Measurements from ENCODE around the gene CHD6. TPM values are rescaled to one million over a fixed set of nuclear protein-coding genes. Genes with fewer than 3 reads are reported as not detected.

Gene CHD6
- total and polyA plus RNA-seq, 2 of the 13 experiments (the other 11 are each of a cell fraction or from before 2014, with no cell fraction given), result 14.4 to 52.0 TPM

DNA sequence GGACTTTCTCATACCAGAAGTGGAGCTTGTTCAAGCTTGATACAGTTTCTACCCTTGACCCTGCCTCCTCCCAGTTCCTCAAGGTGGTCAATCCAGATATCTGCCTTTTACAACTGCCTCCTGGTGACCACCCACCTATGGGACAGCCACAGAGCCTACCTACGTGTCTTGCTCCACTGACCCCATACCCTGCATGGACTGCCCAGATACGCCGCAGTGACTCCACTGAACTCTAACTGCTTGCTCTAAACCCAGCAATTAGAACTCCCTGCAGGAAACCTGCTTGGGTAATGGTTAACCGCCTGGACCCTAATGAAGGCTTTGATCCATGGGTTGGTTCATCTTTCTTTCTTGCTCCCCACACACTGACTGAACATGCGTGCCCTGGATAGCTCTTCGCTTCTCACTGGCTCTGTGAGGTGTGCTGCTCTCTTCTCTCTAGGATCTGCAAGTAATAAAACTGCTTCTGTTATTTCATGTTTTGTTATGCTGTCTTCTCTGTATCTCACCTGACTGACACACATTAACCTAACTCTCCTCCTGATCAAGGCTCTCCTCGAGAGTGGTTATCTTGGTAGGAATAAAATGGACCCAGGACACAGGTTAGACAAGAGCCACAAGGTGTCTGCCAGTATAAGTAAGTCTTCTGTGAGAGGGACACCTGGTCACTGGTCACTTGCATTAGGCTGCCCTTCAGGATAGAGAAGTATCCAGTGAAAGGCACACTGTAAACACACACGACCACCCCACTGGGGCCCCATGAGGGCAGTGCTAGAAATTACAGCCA, 79.2 kb downstream of the CHD6 start (continued):
- TF ChIP-seq ZNF672 (CRISPR knock-in tag; IDR thresholded peaks at IDR 0.05) (no peak), ZNF780A (CRISPR knock-in tag; IDR thresholded peaks at IDR 0.05) (no peak), FOXM1 (CRISPR knock-in tag; IDR thresholded peaks at IDR 0.05) (no peak), HDAC1 (CRISPR knock-in tag; IDR thresholded peaks at IDR 0.05) (peak; percentile 90), EHMT2 (IDR thresholded peaks at IDR 0.05; ENCODE audit: borderline replicate concordance, low read depth, low read length) (peak; percentile 69; the same call in 1 of the 2 replicates), ZNF749 (CRISPR knock-in tag; IDR thresholded peaks at IDR 0.05; ENCODE audit: borderline replicate concordance) (no peak), MTF2 (CRISPR knock-in tag; IDR thresholded peaks at IDR 0.05; ENCODE audit: borderline replicate concordance) (peak; percentile 52; the same call in 1 of the 2 replicates), THAP11 (CRISPR knock-in tag; IDR thresholded peaks at IDR 0.05) (no peak; the same call in 1 of the 2 replicates), POLR2AphosphoS2 (IDR thresholded peaks at IDR 0.05; ENCODE audit: low read depth, low read length) (no peak), ATF1 (CRISPR knock-in tag; IDR thresholded peaks at IDR 0.05) (0 out of 2 replicates have a peak, but pooled peaks have one; percentile 55), ZNF563 (CRISPR knock-in tag; IDR thresholded peaks at IDR 0.05) (no peak), CHD2 (IDR thresholded peaks at IDR 0.05; ENCODE audit: low read depth, low read length) (no peak), ZNF468 (CRISPR knock-in tag; IDR thresholded peaks at IDR 0.05) (no peak), MEF2D (CRISPR knock-in tag; IDR thresholded peaks at IDR 0.05) (peak; percentile 89), ZNF546 (CRISPR knock-in tag; conservative IDR thresholded peaks at IDR 0.05) (no peak), DNMT1 (CRISPR knock-in tag; IDR thresholded peaks at IDR 0.05) (no peak), ZFP62 (CRISPR knock-in tag; IDR thresholded peaks at IDR 0.05) (no peak), NFKB2 (CRISPR knock-in tag; IDR thresholded peaks at IDR 0.05; ENCODE audit: borderline replicate concordance) (no peak), NR2C2 (CRISPR knock-in tag; IDR thresholded peaks at IDR 0.05; ENCODE audit: borderline replicate concordance) (0 out of 2 replicates have a peak, but pooled peaks have one; percentile 22), HDAC2 (CRISPR knock-in tag; IDR thresholded peaks at IDR 0.05) (peak; percentile 92), ZNF615 (CRISPR knock-in tag; IDR thresholded peaks at IDR 0.05; ENCODE audit: borderline replicate concordance) (no peak), POLR2A (IDR thresholded peaks at IDR 0.05; ENCODE audit: insufficient read depth in 1 of 2, low read depth in 2 of 2, low read length in 2 of 2) (peak; percentile 71 to 81)
- TF ChIP-seq, protein P1, sequence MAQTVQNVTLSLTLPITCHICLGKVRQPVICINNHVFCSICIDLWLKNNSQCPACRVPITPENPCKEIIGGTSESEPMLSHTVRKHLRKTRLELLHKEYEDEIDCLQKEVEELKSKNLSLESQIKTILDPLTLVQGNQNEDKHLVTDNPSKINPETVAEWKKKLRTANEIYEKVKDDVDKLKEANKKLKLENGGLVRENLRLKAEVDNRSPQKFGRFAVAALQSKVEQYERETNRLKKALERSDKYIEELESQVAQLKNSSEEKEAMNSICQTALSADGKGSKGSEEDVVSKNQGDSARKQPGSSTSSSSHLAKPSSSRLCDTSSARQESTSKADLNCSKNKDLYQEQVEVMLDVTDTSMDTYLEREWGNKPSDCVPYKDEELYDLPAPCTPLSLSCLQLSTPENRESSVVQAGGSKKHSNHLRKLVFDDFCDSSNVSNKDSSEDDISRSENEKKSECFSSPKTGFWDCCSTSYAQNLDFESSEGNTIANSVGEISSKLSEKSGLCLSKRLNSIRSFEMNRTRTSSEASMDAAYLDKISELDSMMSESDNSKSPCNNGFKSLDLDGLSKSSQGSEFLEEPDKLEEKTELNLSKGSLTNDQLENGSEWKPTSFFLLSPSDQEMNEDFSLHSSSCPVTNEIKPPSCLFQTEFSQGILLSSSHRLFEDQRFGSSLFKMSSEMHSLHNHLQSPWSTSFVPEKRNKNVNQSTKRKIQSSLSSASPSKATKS (CRISPR knock-in tag; IDR thresholded peaks at IDR 0.05), result no peak
- TF ChIP-seq, protein P2, sequence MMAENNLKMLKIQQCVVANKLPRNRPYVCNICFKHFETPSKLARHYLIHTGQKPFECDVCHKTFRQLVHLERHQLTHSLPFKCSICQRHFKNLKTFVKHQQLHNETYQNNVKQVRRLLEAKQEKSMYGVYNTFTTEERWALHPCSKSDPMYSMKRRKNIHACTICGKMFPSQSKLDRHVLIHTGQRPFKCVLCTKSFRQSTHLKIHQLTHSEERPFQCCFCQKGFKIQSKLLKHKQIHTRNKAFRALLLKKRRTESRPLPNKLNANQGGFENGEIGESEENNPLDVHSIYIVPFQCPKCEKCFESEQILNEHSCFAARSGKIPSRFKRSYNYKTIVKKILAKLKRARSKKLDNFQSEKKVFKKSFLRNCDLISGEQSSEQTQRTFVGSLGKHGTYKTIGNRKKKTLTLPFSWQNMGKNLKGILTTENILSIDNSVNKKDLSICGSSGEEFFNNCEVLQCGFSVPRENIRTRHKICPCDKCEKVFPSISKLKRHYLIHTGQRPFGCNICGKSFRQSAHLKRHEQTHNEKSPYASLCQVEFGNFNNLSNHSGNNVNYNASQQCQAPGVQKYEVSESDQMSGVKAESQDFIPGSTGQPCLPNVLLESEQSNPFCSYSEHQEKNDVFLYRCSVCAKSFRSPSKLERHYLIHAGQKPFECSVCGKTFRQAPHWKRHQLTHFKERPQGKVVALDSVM (CRISPR knock-in tag; IDR thresholded peaks at IDR 0.05), result 0 out of 2 replicates have a peak, but pooled peaks have one; percentile 17
- TF ChIP-seq, protein P3, sequence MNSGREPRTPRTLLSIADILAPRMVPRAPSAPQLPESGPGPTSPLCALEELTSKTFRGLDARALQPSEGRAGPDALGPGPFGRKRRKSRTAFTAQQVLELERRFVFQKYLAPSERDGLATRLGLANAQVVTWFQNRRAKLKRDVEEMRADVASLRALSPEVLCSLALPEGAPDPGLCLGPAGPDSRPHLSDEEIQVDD (CRISPR knock-in tag; IDR thresholded peaks at IDR 0.05; ENCODE audit: borderline replicate concordance), result no peak

All from HepG2 (cell line).